Activated CD4-positive, alpha-beta T cell treated with anti-CD3 and anti-CD28 coated beads for 24 hours (primary cell): ENCODE measurements around the gene SLC35B2.

ENCODE experiments used
- DNase-seq, 2 donors: peaks; one replicate each; pipeline ENCODE4 v3.0.0-alpha.2; 2020; ENCODE audit warnings: low read depth in 2 of 2

SLC35B2 gene

DNA sequence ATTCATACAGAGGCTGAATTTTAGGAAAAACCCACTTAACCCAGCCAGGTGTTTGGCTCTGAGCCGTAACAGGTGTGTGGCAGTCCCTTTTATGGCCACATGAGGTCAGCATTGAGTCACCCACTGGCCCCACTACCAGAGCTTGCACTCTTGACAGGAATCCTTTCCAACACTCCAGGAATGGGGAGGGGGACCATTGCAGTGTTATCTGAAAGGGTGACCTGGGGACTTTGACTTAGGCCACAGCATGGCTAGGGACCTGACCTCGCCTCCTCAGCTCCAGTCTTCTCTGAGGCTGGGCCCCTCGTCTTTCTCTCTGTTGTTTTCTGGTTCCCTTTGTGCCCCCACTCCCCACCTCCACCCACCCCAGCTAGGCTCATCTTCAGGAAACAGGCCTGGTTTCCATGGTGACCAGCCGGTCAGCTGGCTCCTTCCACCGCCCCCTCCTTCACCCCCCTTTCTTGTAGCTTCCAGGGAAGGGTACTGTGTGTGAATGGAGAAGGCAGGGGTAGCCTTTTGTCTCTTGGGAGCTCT is 10.8 kb upstream of the SLC35B2 start:
- peak in 1 of 2 donors; percentile 51 for DNase-seq

DNA sequence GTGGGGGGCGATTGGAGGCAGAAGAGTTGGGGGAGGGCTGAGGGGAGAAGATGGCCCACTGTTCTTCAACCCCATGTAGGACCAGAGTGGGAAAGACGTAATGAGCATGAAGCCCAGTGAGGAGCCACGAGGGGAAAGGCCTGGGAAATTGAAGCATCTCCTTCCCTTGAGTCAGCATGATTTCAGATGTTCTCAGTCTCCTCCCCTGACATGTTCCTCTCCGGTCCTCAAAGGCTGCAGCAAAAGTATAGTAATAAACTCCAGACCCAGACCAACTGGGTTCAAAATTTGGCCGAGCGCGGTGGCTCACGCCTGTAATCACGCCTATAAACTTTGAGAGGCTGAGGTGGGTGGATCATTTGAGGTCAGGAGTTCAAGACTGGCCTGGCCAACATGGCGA is 9.9 kb upstream of the SLC35B2 start:
- no peak for DNase-seq

DNA sequence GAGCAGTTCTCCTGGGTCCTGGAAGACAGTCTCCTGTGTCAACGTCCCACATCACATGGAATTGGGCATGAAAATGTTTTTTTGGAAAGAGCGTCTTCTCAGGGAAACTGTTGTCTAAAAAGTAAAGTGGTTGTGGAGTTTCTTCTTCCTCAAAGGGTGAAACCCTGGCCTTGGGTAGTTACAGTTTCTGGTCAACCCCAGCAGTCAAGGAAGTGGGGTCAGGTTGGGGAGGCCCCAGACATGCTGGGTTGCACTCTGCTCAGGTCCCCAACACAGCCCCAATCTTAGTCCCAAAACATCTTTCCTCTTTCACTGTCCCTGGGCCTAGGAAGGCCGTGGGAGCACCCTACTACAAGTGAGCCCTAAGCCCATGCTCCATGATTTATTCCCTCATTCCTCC is 9.0 kb upstream of the SLC35B2 start:
- no peak for DNase-seq

DNA sequence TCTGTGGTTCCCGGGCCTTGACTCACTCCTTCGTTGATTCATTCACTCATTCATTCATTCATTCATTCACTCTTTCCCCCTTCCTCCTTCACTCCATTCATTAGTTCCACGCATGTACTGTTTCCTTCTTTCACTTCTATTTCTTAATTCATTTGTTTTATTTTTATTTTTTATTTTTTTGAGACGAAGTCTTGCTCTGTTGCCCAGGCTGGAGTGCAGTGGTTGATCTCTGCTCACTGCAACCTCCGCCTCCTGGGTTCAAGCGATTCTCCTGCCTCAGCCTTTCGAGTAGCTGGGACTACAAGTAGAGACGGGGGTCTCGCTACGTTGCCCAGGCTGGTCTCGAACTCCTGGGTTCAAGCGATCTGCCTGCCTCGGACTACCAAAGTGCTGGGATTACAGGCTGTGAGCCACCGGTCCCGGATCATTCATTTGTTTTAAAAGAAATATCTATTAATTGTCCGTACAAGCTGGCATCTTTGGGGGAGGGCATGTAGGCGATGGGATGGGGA is 8.4 kb upstream of the SLC35B2 start:
- DNase-seq: no peak

GRCh38 chr6:44265007-44265721 is 7.8 kb upstream of the SLC35B2 start, which contains the start of gene NFKBIE:
TSS of gene NFKBIE (minus strand) at chr6:44265551. CDS start at chr6:44265346, 205 bp downstream.
- peak; percentile 94 to 95 for DNase-seq

GRCh38 chr6:44264154-44265006 is 7.1 kb upstream of the SLC35B2 start:
- DNase-seq: no peak

- no peak for DNase-seq
Measured at GRCh38 chr6:44263354-44264100, 6.2 kb upstream of the SLC35B2 start.

DNA sequence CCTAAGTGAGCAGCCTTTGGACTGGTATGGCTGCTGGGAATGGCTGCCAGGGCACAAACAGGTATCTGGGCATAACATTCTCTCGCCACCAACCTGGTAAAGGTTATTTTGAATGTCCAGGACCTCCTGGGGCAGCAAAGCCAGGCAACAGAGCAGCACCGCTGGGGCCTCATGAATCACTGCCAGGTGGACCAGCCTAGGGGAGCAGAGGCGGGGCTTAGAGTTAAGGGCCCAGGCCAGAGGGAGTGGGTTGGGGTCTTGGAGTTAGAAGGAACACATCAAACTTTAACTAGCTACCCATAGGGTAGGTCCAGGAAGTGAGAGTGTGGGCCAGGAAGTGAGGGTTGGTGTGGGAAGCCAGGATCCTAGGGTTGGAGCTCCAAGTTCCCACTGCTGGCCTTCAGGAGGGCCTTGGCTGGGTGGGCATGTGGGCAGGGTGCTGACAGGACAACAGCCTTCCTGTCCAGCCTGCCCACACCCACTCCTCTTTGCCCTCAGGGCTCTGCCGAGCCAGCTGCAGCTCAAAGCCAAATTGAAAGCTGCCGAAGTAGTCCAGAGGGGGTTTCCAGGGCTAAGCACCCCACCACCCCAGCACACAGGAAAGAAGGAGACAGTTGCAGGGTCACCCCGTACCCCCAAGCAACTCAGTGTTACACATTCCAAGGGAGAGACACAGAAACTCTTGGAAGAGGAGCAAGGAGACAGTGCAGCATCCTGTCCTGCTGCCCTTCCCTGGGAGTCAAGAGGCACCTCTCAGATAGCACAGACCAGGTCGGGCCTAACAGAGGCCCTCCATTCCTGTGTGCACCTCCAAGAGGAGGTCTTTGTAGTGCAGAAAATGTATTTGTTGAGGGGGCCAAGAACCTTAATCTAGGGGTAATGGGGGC is 5.4 kb upstream of the SLC35B2 start:
- no peak for DNase-seq

- no peak for DNase-seq
Measured at GRCh38 chr6:44261581-44261980, 4.3 kb upstream of the SLC35B2 start.

GRCh38 chr6:44260451-44261297 is 3.3 kb upstream of the SLC35B2 start:
- no peak for DNase-seq

- no peak for DNase-seq
Measured at GRCh38 chr6:44260011-44260410, 2.7 kb upstream of the SLC35B2 start.

- DNase-seq: no peak
Measured at GRCh38 chr6:44258921-44259320, 1.6 kb upstream of the SLC35B2 start.

GRCh38 chr6:44258325-44258863 is 1.1 kb upstream of the SLC35B2 start:
- no peak for DNase-seq

GRCh38 chr6:44257753-44258324 is 511 bp upstream of the SLC35B2 start:
- no peak for DNase-seq

- DNase-seq: no peak
Measured at GRCh38 chr6:44256775-44257024, 628 bp downstream of the SLC35B2 start.

DNA sequence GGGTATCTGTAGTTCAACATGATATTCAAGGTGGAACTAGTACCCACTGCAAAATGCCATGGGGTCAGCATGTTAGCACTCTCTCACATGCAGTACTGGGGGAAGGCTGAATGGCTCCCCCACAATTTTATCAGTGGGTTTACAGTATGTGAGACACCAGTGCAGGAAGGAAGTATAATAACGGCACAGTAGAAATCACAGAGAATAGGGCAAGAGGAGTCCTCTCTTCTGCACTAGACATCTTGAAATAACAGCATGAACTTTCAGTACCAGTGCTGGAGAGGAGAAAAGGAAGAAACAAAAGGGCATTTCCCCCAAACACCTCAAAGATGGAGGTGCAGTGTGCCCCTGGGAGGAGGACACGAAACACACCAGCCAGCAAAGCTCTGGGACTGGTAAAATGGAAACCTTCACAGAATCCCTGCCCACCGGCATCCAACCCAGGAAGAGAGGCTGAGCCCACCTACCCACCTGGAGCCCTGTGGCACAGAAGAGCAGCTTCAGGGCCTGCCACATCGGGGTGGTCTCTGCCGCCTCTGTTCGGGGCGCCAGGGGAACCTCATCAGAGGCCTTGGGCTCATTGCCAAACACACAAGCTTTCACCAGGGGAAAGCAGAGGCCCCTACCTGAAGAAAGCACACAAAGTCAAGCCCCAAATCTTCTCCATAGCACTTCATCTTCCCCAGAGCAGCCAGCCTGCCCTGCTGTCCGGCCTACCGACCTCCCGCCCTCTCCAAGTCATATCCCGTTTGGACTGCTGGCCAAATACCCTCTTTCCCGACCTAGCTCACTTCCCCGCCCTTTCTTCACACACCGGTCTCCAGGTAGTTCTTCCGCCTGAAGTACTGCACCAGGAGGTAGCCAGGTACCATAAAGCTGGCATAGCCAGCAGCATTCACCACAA is 1.2 kb downstream of the SLC35B2 start:
- no peak for DNase-seq

DNA sequence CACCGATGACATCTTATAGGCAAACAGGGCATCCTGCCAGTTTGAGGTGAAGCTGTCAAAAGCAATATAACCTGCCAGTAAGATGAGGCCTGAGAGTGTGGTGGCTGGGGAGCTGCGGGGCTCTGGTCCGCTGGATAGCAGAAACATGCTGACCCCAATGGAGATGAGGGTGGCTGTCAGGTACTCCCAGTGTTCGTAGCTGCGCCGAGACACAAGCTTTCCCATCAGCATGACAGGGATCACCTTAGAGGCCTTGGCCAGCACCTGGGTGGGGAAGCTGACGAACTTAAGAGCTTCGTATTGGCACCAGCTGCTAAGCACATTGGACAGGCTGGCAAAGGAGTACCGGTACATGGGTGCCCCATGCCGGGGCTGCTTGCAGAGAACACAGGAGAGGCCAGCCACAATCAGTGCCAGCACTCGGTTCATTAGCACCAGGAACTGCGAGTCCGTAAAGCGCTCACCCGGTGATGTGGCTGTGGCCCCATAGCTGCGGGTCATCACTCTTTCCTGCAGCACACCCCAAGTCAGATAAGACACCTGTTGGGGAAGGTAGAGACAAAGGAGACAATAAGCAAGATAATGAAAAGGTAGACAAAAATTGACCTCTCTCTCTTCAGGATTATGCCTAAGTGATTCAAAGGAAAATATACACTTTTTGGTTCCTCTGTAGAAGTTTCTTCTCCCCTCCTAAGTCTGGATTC is 2.1 kb downstream of the SLC35B2 start:
- no peak for DNase-seq
